ENCODE measurements around the gene GPRC5B. TPM values are rescaled to one million over a fixed set of nuclear protein-coding genes. Genes with fewer than 3 reads are reported as not detected.

The GPRC5B gene
- total RNA-seq, 1 experiment from 2014 or later = 62.0 TPM

- no peak overlapping the region for H2AFZ ChIP-seq
- no peaks in the 10 kb centered on the region for H3F3A ChIP-seq (ENCODE audit: insufficient read depth, low read depth)
- peaks cover 34% of the 10 kb centered on the region for H3K27me3 ChIP-seq (ENCODE audit: insufficient read depth, low read depth)
- no peaks in the 10 kb centered on the region for H4K20me1 ChIP-seq (ENCODE audit: insufficient read depth)
- peak; percentile 49 to 73 for DNase-seq
- H3K4me1 ChIP-seq (replicated peaks; ENCODE audit: insufficient read depth) = no peaks in the 10 kb centered on the region
- no peak overlapping the region for H3K27ac ChIP-seq
- H3K4me2 ChIP-seq = no peak overlapping the region
- intact Hi-C loops (cut with micrococcal nuclease; ENCODE audit: unreplicated experiment) = loop anchor here (1.0 kb wide), 2 partner anchors 393 to 476 kb away; no protein-coding TSS in a partner anchor
- TF ChIP-seq EZH2 (IDR thresholded peaks at IDR 0.05; ENCODE audit: low read depth) (no peak), CTCF (conservative IDR thresholded peaks at IDR 0.05) (peak; percentile 95)
- BruUV-seq (replicated peaks) = no TSS peak
- no peak overlapping the region for H3K4me3 ChIP-seq
- no peaks in the 10 kb centered on the region for H3K9me2 ChIP-seq (ENCODE audit: insufficient read depth)
- ChIA-PET CTCF (interaction anchor here (0.5 to 2.1 kb wide), 9 partner anchors 8 to 1395 kb away, joined by 3 to 21 read pairs (median 6); no protein-coding TSS in a partner anchor), POLR2A (ENCODE audit: unreplicated experiment) (interaction anchor here (0.6 kb wide), 1 partner anchor 449 kb away, joined by 5 read pairs; no protein-coding TSS in a partner anchor)
- H3K36me3 ChIP-seq (ENCODE audit: low read depth) = no peaks in the 10 kb centered on the region
- H3K79me2 ChIP-seq (ENCODE audit: low read depth) = no peaks in the 10 kb centered on the region
- no peaks in the 10 kb centered on the region for H3K9me3 ChIP-seq (ENCODE audit: insufficient read depth, low read depth)
Observed at GRCh38 chr16:19907161-19907992, 22.7 kb upstream of the GPRC5B start.

GRCh38 chr16:19901164-19901563, 16.5 kb upstream of the GPRC5B start:
- Histone ChIP-seq H3K4me3 (no peak overlapping the region), H4K20me1 (ENCODE audit: insufficient read depth) (no peaks in the 10 kb centered on the region), H2AFZ (no peak overlapping the region), H3K36me3 (ENCODE audit: low read depth) (no peaks in the 10 kb centered on the region), H3K4me2 (no peak overlapping the region), H3K9me2 (ENCODE audit: insufficient read depth) (no peaks in the 10 kb centered on the region), H3K27ac (no peak overlapping the region), H3K4me1 (replicated peaks; ENCODE audit: insufficient read depth) (no peaks in the 10 kb centered on the region), H3K27me3 (ENCODE audit: insufficient read depth, low read depth) (peaks cover 42% of the 10 kb centered on the region), H3K9me3 (ENCODE audit: insufficient read depth, low read depth) (no peaks in the 10 kb centered on the region), H3K79me2 (ENCODE audit: low read depth) (no peaks in the 10 kb centered on the region), H3F3A (ENCODE audit: insufficient read depth, low read depth) (no peaks in the 10 kb centered on the region)
- DNase-seq = no peak
- POLR2A ChIA-PET (ENCODE audit: unreplicated experiment) = no interaction called here
- TF ChIP-seq CTCF (conservative IDR thresholded peaks at IDR 0.05) (no peak), EZH2 (IDR thresholded peaks at IDR 0.05; ENCODE audit: low read depth) (no peak)
- BruUV-seq (replicated peaks) = no TSS peak
- intact Hi-C loops (cut with micrococcal nuclease; ENCODE audit: unreplicated experiment) = no loop called here
- CTCF ChIA-PET = interaction anchor here (1.0 kb wide), 1 partner anchor 305 kb away, joined by 3 read pairs; no protein-coding TSS in a partner anchor

GRCh38 chr16:19899605-19899955, 14.9 kb upstream of the GPRC5B start:
- POLR2A ChIA-PET (ENCODE audit: unreplicated experiment) = no interaction called here
- intact Hi-C loops (cut with micrococcal nuclease; ENCODE audit: unreplicated experiment) = loop anchor here (1.0 kb wide), 1 partner anchor 484 kb away; no protein-coding TSS in a partner anchor
- no peaks in the 10 kb centered on the region for H3K79me2 ChIP-seq (ENCODE audit: low read depth)
- no peaks in the 10 kb centered on the region for H3K36me3 ChIP-seq (ENCODE audit: low read depth)
- no peaks in the 10 kb centered on the region for H3K4me1 ChIP-seq (replicated peaks; ENCODE audit: insufficient read depth)
- H3K9me3 ChIP-seq (ENCODE audit: insufficient read depth, low read depth) = no peaks in the 10 kb centered on the region
- H3K4me2 ChIP-seq = no peak overlapping the region
- no peaks in the 10 kb centered on the region for H3F3A ChIP-seq (ENCODE audit: insufficient read depth, low read depth)
- H2AFZ ChIP-seq = no peak overlapping the region
- no TSS peak for BruUV-seq (replicated peaks)
- no peak for DNase-seq
- no peaks in the 10 kb centered on the region for H4K20me1 ChIP-seq (ENCODE audit: insufficient read depth)
- CTCF ChIA-PET = interaction anchor here (0.6 to 1.2 kb wide), 2 partner anchors 8 to 331 kb away, joined by 10 read pairs; no protein-coding TSS in a partner anchor
- peaks cover 32% of the 10 kb centered on the region for H3K27me3 ChIP-seq (ENCODE audit: insufficient read depth, low read depth)
- H3K27ac ChIP-seq = no peak overlapping the region
- H3K9me2 ChIP-seq (ENCODE audit: insufficient read depth) = no peaks in the 10 kb centered on the region
- TF ChIP-seq EZH2 (IDR thresholded peaks at IDR 0.05; ENCODE audit: low read depth) (no peak), CTCF (conservative IDR thresholded peaks at IDR 0.05) (no peak; the same call in 1 of the 2 replicates)
- H3K4me3 ChIP-seq = no peak overlapping the region

Measured in PC-9 (cell line).